ENCODE measurements around the gene GGACT. TPM values are rescaled to one million over a fixed set of nuclear protein-coding genes. Genes with fewer than 3 reads are reported as not detected.
A peak's percentile ranks its signal among the peaks of the same experiment; 100 is the strongest.

Gene GGACT
- total RNA-seq, 1 donor from 2014 or later, result 4.7 TPM

- intact Hi-C loops (cut with DNase I), result no loop called here
- no peaks in the 10 kb centered on the region for H3K9me3 ChIP-seq
- no peaks in the 10 kb centered on the region for H3K36me3 ChIP-seq
- peaks cover 62% of the 10 kb centered on the region for H3K4me1 ChIP-seq
- no peak for TF ChIP-seq CTCF (IDR thresholded peaks at IDR 0.05)
- peak; percentile 12 to 51 for TF ChIP-seq POLR2AphosphoS5 (IDR thresholded peaks at IDR 0.05; ENCODE audit: insufficient read depth in 1 of 2, low read depth in 1 of 2)
- TF ChIP-seq POLR2A (IDR thresholded peaks at IDR 0.05), result no peak
- DNase-seq (ENCODE audit: extremely low spot score in 2 of 2), result peak in 1 of 2 donors; percentile 87
- peak overlapping the region; percentile 81 for H3K27ac ChIP-seq
- no peaks in the 10 kb centered on the region for H3K27me3 ChIP-seq
- no peak overlapping the region for H3K4me3 ChIP-seq
These were observed 40.8 kb downstream of the GGACT start for GRCh38 chr13:100547791-100548201.

- peak in 1 of 2 donors; percentile 83 for DNase-seq (ENCODE audit: extremely low spot score in 2 of 2)
- no peak overlapping the region for H3K4me3 ChIP-seq
These were observed 41.7 kb downstream of the GGACT start for GRCh38 chr13:100546713-100547405.

GRCh38 chr13:100545684-100546061 is 42.9 kb downstream of the GGACT start:
- DNase-seq (ENCODE audit: extremely low spot score in 2 of 2), result peak in 1 of 2 donors; percentile 65
- peaks cover 64% of the 10 kb centered on the region for H3K4me1 ChIP-seq
- TF ChIP-seq POLR2A (IDR thresholded peaks at IDR 0.05), result no peak
- no peak for TF ChIP-seq POLR2AphosphoS5 (IDR thresholded peaks at IDR 0.05; ENCODE audit: insufficient read depth in 1 of 2, low read depth in 1 of 2)
- no peak for TF ChIP-seq CTCF (IDR thresholded peaks at IDR 0.05)
- H3K9me3 ChIP-seq, result no peaks in the 10 kb centered on the region
- H3K27ac ChIP-seq, result peak overlapping the region; percentile 62
- no peaks in the 10 kb centered on the region for H3K36me3 ChIP-seq
- no peak overlapping the region for H3K4me3 ChIP-seq
- intact Hi-C loops (cut with DNase I), result no loop called here
- no peaks in the 10 kb centered on the region for H3K27me3 ChIP-seq

More at GRCh38 chr13:100546713-100547405, 41.7 kb downstream of the GGACT start:
- TF ChIP-seq POLR2A (IDR thresholded peaks at IDR 0.05), result no peak
- no peak for TF ChIP-seq POLR2AphosphoS5 (IDR thresholded peaks at IDR 0.05; ENCODE audit: insufficient read depth in 1 of 2, low read depth in 1 of 2)
- no peak for TF ChIP-seq CTCF (IDR thresholded peaks at IDR 0.05)
- Histone ChIP-seq H3K9me3 (no peaks in the 10 kb centered on the region), H3K4me1 (peaks cover 68% of the 10 kb centered on the region), H3K36me3 (no peaks in the 10 kb centered on the region), H3K27ac (peak overlapping the region; percentile 81), H3K27me3 (no peaks in the 10 kb centered on the region)
- intact Hi-C loops (cut with DNase I), result no loop called here

- Histone ChIP-seq H3K9me3 (no peaks in the 10 kb centered on the region), H3K4me1 (peaks cover 64% of the 10 kb centered on the region), H3K36me3 (no peaks in the 10 kb centered on the region), H3K27me3 (no peaks in the 10 kb centered on the region), H3K27ac (peak overlapping the region; percentile 62), H3K4me3 (no peak overlapping the region)
- intact Hi-C loops (cut with DNase I), result no loop called here
- peak in 1 of 2 donors; percentile 88 for DNase-seq (ENCODE audit: extremely low spot score in 2 of 2)
- TF ChIP-seq POLR2AphosphoS5 (IDR thresholded peaks at IDR 0.05; ENCODE audit: insufficient read depth in 1 of 2, low read depth in 1 of 2) (peak; percentile 14 to 37), POLR2A (IDR thresholded peaks at IDR 0.05) (no peak), CTCF (IDR thresholded peaks at IDR 0.05) (no peak)
These were observed 43.5 kb downstream of the GGACT start for GRCh38 chr13:100544866-100545683.

All from vagina (tissue), 2 donors.